HFF-Myc (cell line): Measurements from ENCODE around the gene ACP3.

ENCODE experiments used
- DNase-seq: peaks from one replicate; pipeline ENCODE4 v3.0.0-alpha.2; 2011; ENCODE audit warnings: low read depth; ENCODE audit errors: extremely low read depth
- H3K4me3 ChIP-seq: replicated peaks from 2 replicates; pipeline ENCODE4 v1.5.1; 2011; ENCODE audit warnings: low read depth, mild to moderate bottlenecking, control low read depth, low read length
- TF ChIP-seq, protein P1 (sequence below): IDR thresholded peaks from 2 replicates; pipeline ENCODE4 v1.5.1; 2012; ENCODE audit warnings: mild to moderate bottlenecking, low read depth, low read length, control low read depth; ENCODE audit errors: missing control alignments

ACP3 gene

DNA sequence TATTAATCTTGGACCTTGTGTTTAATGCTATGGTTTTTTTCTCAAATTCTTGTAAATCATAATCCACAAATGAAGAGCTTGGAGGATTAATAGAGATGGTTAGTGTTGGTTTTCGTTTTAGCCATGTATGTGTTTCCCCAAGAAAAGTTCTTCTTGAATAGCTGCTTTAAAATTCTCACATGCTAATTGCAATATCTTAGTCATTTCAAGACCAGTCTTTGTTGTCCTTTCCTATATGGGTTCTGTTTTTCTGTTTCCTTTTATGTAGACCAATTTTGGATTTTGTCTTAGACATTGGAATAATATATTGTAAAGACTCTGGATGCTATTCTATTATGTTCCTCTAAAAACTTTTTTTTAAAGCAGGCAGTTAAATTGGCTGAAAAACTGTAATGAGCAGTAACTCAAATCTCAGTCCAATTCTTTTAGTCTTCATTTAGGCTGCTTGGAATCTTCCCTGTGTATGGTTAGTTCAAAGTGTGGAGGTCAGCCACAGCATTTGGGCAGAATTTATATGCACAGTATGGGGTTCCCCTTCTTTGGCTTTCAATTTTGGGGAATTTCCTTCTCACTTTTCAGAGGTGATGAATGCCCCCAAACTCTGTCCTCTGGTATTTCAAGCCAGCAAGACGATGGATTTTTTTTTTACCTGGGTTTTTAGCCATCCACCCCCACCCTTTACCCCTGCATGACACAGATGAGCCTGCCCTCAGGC is 61.0 kb downstream of the ACP3 start:
- no peak for DNase-seq
- H3K4me3 ChIP-seq = no peak overlapping the region
- TF ChIP-seq, protein P1, sequence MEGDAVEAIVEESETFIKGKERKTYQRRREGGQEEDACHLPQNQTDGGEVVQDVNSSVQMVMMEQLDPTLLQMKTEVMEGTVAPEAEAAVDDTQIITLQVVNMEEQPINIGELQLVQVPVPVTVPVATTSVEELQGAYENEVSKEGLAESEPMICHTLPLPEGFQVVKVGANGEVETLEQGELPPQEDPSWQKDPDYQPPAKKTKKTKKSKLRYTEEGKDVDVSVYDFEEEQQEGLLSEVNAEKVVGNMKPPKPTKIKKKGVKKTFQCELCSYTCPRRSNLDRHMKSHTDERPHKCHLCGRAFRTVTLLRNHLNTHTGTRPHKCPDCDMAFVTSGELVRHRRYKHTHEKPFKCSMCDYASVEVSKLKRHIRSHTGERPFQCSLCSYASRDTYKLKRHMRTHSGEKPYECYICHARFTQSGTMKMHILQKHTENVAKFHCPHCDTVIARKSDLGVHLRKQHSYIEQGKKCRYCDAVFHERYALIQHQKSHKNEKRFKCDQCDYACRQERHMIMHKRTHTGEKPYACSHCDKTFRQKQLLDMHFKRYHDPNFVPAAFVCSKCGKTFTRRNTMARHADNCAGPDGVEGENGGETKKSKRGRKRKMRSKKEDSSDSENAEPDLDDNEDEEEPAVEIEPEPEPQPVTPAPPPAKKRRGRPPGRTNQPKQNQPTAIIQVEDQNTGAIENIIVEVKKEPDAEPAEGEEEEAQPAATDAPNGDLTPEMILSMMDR = no peak

DNA sequence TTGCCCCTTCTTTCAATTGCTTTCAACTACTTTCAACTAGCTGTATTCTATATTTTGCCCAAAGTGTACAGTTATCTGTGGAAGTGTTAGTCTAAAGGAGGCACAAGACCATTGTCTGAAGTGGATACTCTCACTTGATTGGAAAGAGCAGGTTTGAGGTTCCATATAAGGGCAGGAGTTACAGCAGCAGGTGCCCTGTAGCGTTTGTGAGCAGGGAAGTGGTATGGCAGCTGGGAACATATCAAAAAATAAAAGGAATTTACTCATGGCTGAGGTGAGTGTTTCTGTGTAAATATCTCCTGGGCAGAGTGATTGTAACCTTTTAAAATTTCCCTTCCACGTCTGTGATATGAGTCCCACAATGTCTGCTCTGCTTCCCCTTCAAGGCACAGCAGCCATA is 61.6 kb downstream of the ACP3 start:
- H3K4me3 ChIP-seq = no peak overlapping the region
- TF ChIP-seq, protein P1 = no peak
- no peak for DNase-seq

DNA sequence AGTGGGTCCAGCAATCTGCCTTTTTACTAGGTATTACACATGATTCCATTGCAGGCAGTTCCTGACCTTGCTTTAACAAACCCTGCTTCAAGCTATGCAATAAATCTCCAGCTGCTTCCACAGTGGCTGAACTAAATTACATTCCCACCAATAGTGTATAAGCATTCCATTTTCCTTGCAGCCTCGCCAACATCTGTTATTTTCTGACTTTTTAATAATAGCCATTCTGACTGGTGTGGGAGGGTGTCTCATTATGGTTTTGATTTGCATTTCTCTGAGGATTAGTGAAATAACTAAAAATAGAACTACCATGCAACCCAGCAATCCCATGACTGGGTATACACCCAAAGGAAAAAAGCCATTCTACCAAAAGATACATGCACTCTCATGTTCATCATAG is 63.7 kb downstream of the ACP3 start:
- DNase-seq = no peak
- TF ChIP-seq, protein P1 = no peak
- no peak overlapping the region for H3K4me3 ChIP-seq

DNA sequence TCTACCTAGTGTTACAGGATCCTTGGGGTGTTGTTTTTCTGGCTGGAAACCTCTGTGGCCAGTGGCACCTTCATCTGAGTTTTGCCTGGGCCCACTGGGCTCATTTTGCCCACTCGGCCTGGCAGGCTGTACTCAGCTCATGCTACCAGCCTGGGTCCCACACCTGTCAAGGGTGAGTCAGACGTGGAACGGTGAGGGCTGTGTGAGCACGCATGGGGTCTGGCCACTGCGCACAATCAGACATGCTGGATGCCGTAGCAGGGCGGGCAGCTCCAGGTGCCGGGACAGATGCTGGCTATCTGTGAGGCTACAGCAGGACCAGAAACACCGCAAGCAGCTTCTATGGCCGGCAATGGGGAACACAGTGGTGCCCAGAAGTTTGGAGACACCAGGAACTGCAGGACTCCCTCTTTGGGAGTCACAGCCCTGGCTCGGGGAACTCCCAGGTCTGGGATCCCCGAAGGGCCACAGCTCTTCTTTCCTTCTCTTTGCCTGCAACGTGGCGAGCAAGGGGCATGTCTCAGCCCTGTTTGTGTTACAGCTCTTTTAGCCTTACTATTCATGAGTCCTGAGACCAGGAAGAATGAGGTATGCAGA is 64.2 kb downstream of the ACP3 start:
- TF ChIP-seq, protein P1 = no peak
- DNase-seq = no peak
- no peak overlapping the region for H3K4me3 ChIP-seq

DNA sequence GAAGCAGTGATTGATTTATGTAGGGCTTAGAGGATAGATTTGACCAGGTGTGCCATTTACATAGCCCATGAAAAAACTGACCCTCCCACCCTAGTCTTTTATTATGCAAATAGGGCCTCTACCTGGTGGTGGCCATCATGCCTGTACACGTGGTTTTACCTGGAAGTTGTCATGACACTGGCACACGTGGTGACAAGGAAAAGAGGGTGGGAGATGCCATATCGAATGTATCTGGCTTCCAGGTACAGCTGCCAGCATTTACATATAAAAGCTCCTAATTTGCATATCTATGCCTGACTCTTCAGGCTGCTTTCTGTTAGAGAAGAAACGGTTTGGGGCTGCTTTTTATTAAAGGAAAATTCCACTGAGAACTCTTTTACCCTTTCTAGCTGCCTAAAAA is 65.1 kb downstream of the ACP3 start:
- DNase-seq = no peak
- TF ChIP-seq, protein P1 = no peak
- H3K4me3 ChIP-seq = no peak overlapping the region

DNA sequence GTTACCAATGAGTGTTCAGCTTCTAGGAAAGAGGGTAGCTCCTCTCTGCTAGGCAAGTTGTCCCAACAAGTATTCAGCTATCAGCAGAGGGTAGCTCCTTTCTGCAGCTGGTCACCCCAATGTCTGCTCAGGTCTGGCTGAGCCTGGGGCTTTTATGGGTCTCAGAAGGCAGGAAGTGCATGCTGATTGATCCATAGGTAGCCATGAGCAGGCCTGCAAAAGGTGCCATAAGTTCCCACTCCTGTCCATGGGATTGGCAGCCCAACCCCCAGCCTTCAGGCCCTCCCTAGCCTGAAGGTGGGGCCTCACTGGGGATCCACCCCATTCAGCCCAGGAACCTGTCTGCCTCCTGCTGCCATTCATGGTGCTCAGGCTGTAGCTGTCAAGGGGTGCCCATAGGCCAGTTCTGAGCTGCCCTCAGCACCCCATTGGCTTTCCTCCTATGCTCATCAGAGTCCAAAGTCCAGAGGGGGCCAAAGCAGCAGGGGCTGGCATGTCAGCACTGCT is 65.5 kb downstream of the ACP3 start:
- no peak overlapping the region for H3K4me3 ChIP-seq
- TF ChIP-seq, protein P1 = no peak
- DNase-seq = no peak
